SIG-M5 treated with dmso at 0.1 percent for 504 hours (cell line): ENCODE results near the gene CFAP46.
"Not testable (repeated sequence)": the region's sequence is repeated elsewhere in the genome, so short reads cannot be mapped to it uniquely, and the experiment has no call there.

Experiments used
- DNase-seq: peaks from one replicate; lab custom pipeline; 2025; ENCODE audit not compliant: unreplicated experiment; lab: John Stamatoyannopoulos, UW

The CFAP46 gene

GRCh38 chr10:132979491-132980425, 37.4 kb upstream of the CFAP46 start:
- DNase-seq, result no peak

GRCh38 chr10:132978542-132978941, 36.2 kb upstream of the CFAP46 start:
- DNase-seq, result no peak

- no peak for DNase-seq
Observed at GRCh38 chr10:132977807-132978206, 35.4 kb upstream of the CFAP46 start.

GRCh38 chr10:132977076-132977475, 34.7 kb upstream of the CFAP46 start:
- DNase-seq, result no peak

- DNase-seq, result no peak
Observed at GRCh38 chr10:132975831-132976682, 33.7 kb upstream of the CFAP46 start.

- DNase-seq, result no peak
Observed at GRCh38 chr10:132974886-132975830, 32.8 kb upstream of the CFAP46 start.

GRCh38 chr10:132974249-132974796, 32.0 kb upstream of the CFAP46 start:
- no peak for DNase-seq

- no peak for DNase-seq
Observed at GRCh38 chr10:132973903-132974241, 31.5 kb upstream of the CFAP46 start.

GRCh38 chr10:132972986-132973902, 30.9 kb upstream of the CFAP46 start:
- DNase-seq, result no peak

- no peak for DNase-seq
Observed at GRCh38 chr10:132972149-132972985, 30.0 kb upstream of the CFAP46 start.

- DNase-seq, result no peak
Observed at GRCh38 chr10:132971448-132972148, 29.2 kb upstream of the CFAP46 start.

GRCh38 chr10:132970641-132971438, 28.5 kb upstream of the CFAP46 start:
- DNase-seq, result no peak

- DNase-seq, result no peak
Observed at GRCh38 chr10:132967540-132967939, 25.2 kb upstream of the CFAP46 start.

- DNase-seq, result no peak
Observed at GRCh38 chr10:132965411-132966057, 23.2 kb upstream of the CFAP46 start.

GRCh38 chr10:132964707-132965410, 22.5 kb upstream of the CFAP46 start:
- not testable (repeated sequence) for DNase-seq

- no peak for DNase-seq
Observed at GRCh38 chr10:132964231-132964630, 21.9 kb upstream of the CFAP46 start.
